ENCODE results near the gene POLR1D.
A peak's percentile ranks its signal among the peaks of the same experiment; 100 is the strongest.
"Not testable (repeated sequence)": the region's sequence is repeated elsewhere in the genome, so short reads cannot be mapped to it uniquely, and the experiment has no call there.

POLR1D gene

DNA sequence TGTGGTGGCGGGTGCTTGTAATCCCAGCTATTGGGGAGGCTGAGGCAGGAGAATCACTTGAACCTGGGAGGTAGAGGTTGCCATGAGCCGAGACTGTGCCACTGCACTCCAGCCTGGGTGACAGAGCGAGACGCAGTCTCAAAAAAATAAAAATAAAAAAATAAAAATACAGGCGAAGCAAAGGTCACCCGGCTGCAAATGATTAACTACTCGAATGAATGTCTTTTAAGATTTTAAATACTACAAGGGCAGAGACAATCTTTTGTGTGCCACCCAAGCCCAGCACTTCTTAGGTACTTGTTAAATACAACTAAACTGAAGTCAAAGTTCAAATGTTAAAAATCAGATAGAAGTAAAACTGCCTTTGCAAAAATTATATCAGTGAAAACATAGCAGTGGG is 8.1 kb upstream of the POLR1D start:
- FAIRE-seq = no peak

GRCh38 chr13:27617881-27618321 is 3.8 kb upstream of the POLR1D start:
- DNase-seq (ENCODE audit: insufficient read length, low spot score) (no peak), FAIRE-seq (no peak)

More for the DNA sequence above, 8.1 kb upstream of the POLR1D start:
- DNase-seq (ENCODE audit: insufficient read length, low spot score) = no peak

DNA sequence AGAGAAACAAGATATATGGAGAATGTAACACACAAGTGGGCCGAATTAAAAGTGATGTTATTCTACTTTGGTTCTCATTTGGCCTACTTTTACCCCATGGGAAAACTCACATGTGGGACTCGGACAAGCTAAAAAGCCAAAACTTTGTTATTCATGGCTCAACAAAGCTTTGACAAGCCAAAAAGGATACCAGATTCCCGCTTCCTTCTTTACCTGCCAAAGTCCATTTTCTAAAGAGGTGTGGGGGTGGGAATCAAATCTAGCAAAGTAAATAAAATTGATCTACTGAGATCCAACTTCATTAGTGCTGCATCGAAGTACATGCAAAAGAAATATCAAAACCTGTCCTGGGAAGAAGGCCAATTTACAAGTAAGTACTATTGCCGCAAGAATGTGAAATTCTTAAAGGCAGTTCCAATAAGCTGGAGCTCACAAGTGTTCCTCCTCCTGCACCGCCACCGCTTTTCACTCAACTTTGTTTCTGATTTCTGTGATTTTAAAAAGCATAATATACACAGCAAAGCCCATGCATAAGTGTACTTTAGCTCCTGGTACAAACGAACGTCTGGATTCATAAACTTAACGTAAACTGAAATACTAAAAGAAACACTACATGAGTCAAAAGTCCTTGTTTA is 2.5 kb upstream of the POLR1D start:
- no peak for FAIRE-seq
- no peak for DNase-seq (ENCODE audit: insufficient read length, low spot score)

GRCh38 chr13:27619728-27620376 is 1.8 kb upstream of the POLR1D start:
- no peak for DNase-seq (ENCODE audit: insufficient read length, low spot score)
- FAIRE-seq = no peak

GRCh38 chr13:27620377-27621115 is 1.1 kb upstream of the POLR1D start, which contains the start of gene LNX2:
TSS of gene LNX2 (minus strand) at chr13:27620529. CDS start at chr13:27581703, 38,826 bp downstream.
- DNase-seq (ENCODE audit: insufficient read length, low spot score) (peak; percentile 86), FAIRE-seq (no peak)

DNA sequence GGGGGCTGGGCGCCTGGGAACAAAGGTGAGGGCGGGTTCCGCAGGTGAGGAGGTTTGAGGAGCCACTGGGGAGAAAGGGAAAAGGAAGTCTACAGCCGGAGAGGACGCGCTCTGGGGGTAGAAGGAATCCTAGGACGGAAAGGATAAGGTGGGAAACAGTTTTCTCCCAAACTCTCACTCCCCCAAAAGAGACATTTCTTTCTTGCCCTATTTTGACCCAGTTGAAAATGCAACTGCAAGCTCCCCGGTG is 651 bp upstream of the POLR1D start:
- DNase-seq (ENCODE audit: insufficient read length, low spot score) (no peak), FAIRE-seq (no peak)

DNA sequence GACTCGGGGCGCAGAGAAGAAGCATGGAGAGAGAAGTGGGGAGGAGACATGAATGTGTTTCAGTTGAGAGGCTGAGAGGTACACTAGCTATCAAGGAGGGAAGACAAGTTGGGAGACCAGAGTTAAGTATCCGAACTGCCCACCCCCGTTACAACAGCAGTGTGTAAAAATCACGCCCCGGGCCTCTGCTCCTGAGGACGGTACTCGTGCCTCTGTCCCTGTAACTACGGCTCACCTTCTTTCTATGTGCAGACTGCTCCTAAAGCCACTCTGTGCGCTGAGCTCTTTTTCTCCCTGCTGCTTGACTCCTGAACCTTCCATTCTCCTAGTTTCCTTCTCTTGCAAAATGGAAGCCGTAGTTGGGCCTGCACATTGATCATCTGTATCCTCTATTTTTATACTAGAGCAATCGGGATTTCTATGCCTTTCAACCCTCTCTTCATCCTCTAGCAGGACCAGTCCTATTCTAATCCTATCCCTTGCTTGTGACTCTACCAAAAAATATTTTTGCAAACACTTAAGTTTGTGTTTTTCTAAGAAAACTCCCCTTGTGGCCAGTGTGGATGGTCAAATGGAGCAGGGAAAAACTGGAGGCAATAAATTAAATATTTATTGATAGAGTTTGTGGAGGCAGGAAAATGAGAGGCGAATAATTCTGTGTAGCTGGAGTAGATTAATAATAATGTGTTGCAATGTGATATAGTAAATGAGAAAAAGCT is 569 bp downstream of the POLR1D start:
- DNase-seq (ENCODE audit: insufficient read length, low spot score) (no peak), FAIRE-seq (no peak)

DNA sequence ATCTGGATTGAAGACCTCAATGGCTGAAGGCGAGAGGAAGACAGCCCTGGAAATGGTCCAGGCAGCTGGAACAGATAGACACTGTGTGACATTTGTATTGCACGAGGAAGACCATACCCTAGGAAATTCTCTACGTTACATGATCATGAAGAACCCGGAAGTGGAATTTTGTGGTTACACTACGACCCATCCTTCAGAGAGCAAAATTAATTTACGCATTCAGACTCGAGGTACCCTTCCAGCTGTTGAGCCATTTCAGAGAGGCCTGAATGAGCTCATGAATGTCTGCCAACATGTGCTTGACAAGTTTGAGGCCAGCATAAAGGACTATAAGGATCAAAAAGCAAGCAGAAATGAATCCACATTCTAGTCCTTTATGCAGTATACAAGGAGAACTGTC is 1.2 kb downstream of the POLR1D start:
- no peak for DNase-seq (ENCODE audit: insufficient read length, low spot score)

DNA sequence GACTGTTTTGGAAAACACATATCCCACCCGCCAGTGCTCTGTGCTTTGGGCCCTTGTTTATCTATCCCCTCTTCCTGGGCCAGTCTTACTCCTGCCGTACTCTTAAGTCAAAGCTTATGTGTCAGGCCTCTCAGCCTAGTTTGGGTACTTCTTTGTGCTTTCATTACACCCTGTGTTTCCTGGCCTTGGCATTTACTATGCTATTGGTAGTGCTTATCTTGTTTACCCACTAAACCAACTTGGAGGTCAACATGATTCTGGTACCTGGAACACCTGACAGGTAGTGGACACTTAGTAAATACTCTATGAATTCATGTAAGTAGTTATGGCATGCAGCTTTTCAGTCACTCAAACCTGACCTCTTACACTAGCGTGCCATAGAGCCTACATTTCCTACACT is 2.4 kb downstream of the POLR1D start:
- FAIRE-seq = no peak
- DNase-seq (ENCODE audit: insufficient read length, low spot score) = no peak

More for the DNA sequence above, 1.2 kb downstream of the POLR1D start:
- no peak for FAIRE-seq

DNA sequence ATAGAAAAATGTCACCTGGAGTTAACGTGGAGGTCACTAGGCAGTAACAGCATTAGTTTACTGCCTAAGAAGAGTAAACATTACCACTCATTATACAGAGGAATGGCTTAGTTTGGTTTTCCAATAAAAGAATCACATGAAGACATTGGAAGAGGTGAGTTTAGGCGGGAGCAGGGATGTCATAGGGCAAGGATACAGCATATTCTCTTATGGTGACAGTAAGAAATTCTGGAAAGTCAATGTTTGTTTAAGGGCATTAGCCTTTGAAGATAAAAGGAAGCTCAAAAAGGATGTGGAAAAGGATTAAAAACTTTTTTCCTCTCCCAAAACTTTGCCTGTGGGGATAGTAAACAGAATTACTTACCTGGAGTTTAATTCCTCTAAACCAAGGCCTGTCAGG is 4.1 kb downstream of the POLR1D start:
- DNase-seq (ENCODE audit: insufficient read length, low spot score) (no peak), FAIRE-seq (no peak)

GRCh38 chr13:27627380-27627779 is 5.7 kb downstream of the POLR1D start:
- DNase-seq (ENCODE audit: insufficient read length, low spot score) (no peak), FAIRE-seq (no peak)

DNA sequence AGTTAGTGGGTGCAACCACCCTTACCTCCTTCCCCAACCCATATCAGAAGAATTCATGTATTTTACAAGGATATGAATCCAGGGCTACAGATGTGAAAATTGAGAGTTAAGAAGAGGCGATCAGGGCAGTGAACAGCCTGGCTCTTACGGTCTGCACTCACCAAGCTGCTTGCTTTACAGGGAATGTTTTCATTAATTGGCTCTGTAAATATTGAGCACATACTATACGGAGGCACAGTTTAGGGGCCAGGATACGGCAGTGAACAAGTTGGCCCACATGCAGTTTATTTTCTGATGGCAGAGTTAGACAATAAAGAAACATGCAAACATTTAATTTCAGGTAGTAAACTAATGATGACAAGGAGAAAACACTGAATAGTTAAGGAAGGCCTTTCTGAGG is 6.4 kb downstream of the POLR1D start:
- FAIRE-seq (no peak), DNase-seq (ENCODE audit: insufficient read length, low spot score) (no peak)

DNA sequence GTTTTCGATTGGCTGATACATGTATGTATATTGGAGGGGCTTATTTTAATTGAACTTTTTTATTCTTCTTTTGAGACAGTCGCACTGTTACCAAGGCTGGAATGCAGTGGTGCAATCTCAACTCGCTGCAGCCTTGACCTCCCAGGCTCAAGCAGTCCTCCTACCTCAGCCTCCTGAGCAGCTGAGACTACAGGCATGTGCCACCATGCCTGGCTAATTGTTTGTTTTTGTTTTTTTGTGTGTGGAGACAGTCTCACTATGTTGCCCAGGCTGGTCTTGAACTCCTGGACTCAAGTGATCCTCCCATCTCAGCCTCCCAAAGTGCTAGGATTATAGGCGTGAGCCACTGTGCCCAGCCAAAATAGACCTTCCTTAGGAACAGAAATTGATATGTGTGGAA is 7.1 kb downstream of the POLR1D start:
- not testable (repeated sequence) for FAIRE-seq; DNase-seq (ENCODE audit: insufficient read length, low spot score)

DNA sequence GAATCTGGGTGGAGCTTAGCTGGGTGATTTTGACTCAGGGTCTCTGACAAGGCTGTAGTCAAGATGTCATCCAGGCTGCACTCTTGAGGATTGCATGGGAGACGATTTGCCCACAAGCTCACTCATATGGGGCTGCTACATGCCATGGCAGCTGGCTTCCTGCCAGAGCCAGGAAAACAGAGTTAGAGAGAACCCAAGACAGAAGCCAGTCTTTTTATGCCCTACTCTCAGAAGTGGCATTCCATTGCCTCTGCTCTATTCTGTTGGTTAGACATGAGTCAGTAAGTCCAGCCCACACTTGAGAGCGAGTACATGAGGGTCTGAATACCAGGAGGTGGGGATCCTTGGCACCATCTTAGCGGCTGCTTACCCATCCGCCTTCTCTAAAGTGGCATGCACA is 9.5 kb downstream of the POLR1D start:
- FAIRE-seq = no peak
- DNase-seq (ENCODE audit: insufficient read length, low spot score) = no peak

GRCh38 chr13:27631665-27632064 is 10.0 kb downstream of the POLR1D start:
- no peak for FAIRE-seq
- DNase-seq (ENCODE audit: insufficient read length, low spot score) = no peak

- FAIRE-seq = no peak
These were observed 10.5 kb downstream of the POLR1D start for GRCh38 chr13:27632214-27632613.

DNA sequence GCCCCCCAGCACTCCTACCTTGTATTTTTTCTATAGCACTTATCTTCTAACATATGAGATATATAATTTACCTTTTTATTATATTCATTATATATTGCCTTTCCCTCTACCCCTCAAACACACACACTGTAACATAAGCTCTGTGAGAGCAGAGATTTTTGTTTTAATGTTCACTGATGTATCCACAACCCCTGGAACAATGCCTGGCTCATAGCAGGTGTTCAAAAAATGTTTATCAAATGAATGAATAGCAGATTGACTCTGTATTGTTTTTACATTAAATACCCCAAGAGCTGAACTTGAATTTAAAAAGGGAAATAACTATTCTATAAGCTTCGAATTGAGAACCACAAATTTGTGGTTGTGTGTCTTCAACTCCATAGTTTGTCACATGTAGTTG is 11.0 kb downstream of the POLR1D start:
- DNase-seq (ENCODE audit: insufficient read length, low spot score) (no peak), FAIRE-seq (no peak)

More at GRCh38 chr13:27632214-27632613, 10.5 kb downstream of the POLR1D start:
- no peak for DNase-seq (ENCODE audit: insufficient read length, low spot score)

DNA sequence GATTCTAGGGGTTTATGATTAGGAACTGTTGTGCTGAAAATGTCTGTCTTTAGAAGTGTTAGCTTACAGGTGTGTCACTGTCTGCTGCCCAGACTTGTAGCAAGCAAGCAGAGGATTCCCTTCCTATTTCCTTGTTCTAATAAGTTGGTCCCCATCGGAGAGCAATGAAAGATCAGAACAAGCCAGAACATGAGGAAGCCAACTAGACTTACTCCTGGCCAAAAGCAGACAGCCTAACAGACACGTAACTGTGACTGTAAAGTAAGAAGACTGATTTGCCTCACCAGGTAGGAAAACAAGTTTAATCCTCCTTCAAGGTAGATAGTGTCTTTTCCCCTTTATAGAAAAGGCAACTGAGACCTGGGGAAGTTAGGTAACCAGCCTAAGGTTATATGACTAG is 12.5 kb downstream of the POLR1D start:
- FAIRE-seq = no peak

DNA sequence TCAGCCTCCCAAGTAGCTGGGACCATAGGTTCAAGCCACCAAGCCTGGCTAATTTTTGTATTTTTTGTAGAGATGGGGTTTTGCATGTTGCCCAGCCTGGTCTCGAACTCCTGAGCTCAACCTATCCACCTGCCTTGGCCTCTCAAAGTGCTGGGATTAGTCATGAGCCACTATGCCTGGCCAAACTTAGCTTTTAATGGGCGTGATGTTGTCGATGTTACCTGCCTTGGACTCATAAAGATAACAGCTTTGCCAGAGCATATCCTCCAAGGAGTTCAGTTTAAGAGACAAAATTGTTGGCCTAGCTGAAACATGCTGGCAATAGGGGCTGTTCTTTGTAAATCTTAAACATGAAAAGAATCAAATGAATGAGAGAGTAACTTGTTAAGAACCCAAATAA is 13.1 kb downstream of the POLR1D start:
- FAIRE-seq (no peak), DNase-seq (ENCODE audit: insufficient read length, low spot score) (no peak)

More for the DNA sequence above, 12.5 kb downstream of the POLR1D start:
- no peak for DNase-seq (ENCODE audit: insufficient read length, low spot score)

DNA sequence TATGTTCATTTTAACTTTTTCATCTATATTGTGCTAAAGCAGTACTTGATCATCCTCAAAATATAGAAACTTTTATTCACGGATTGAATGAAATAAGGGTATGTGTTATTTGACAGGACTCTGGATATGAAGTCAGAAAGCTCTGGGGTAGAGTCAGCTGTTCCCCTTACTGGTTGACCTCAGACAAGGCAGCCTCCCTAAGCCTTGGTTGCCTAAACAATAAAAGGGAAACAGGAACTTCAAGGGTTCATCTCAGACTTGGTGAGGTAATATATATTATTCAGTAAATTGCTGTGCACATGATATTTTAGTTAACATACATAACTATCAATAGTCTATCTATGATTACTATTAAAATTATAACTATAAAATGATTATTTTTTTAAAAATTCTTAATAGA is 13.6 kb downstream of the POLR1D start:
- no peak for FAIRE-seq

DNA sequence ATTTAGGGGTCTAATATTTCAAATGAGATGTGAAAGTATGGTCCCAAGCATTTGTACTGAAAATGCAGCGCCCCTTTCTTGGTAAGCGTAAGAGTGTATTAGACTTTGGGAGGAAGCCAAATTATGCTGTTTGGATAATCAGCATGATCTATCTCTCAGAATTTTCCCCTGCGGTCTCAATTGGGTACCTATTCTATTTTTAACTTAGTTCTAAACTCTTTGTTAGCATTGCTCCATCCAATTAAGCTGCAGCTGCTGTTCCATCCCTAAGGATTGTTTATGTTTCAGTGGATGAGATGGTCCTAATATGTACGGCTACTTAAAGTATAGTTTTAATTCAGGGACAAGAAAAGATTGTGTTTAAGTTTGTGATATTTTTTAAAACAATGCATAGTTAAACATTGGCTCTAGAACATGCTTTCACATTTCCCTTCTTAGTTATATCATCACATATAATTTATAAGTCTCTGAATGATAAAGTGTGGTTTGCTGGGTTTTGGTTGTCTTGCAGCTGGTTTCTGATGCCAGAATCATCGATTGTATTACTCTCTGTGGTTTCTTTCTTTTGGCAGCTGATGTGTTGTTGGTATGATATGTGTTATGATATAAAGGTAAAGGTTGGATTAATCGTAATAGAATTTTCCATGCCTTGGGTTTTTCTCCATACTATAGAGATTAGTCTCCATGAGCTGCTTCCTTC is 15.0 kb downstream of the POLR1D start:
- no peak for DNase-seq (ENCODE audit: insufficient read length, low spot score)
- FAIRE-seq = no peak

More for the DNA sequence above, 13.6 kb downstream of the POLR1D start:
- no peak for DNase-seq (ENCODE audit: insufficient read length, low spot score)
